ENCODE results near the gene CTDSPL2.
A peak's percentile ranks its signal among the peaks of the same experiment; 100 is the strongest.
"Not testable (repeated sequence)": the region's sequence is repeated elsewhere in the genome, so short reads cannot be mapped to it uniquely, and the experiment has no call there.

Gene CTDSPL2

GRCh38 chr15:44485880-44486279, 58.5 kb downstream of the CTDSPL2 start:
- DNase-seq: no peak

- DNase-seq: no peak
Observed at GRCh38 chr15:44489464-44489863, 62.0 kb downstream of the CTDSPL2 start.

GRCh38 chr15:44490622-44491021, 63.2 kb downstream of the CTDSPL2 start:
- no peak for DNase-seq

- no peak for DNase-seq
Observed at GRCh38 chr15:44492040-44492439, 64.6 kb downstream of the CTDSPL2 start.

- DNase-seq: no peak
Observed at GRCh38 chr15:44492672-44493071, 65.2 kb downstream of the CTDSPL2 start.

- DNase-seq: no peak
Observed at GRCh38 chr15:44495562-44495961, 68.1 kb downstream of the CTDSPL2 start.

GRCh38 chr15:44500555-44500954, 73.1 kb downstream of the CTDSPL2 start:
- DNase-seq: no peak

- DNase-seq: no peak
Observed at GRCh38 chr15:44501768-44502366, 74.4 kb downstream of the CTDSPL2 start.

GRCh38 chr15:44516436-44516835, 89.0 kb downstream of the CTDSPL2 start:
- no peak for DNase-seq

GRCh38 chr15:44519537-44519936, 92.1 kb downstream of the CTDSPL2 start:
- DNase-seq: no peak

- no peak for DNase-seq
Observed at GRCh38 chr15:44525018-44525417, 97.6 kb downstream of the CTDSPL2 start.

GRCh38 chr15:44527241-44527640, 99.8 kb downstream of the CTDSPL2 start:
- no peak for DNase-seq

GRCh38 chr15:44529864-44530604, 102.6 kb downstream of the CTDSPL2 start:
- no peak for DNase-seq

GRCh38 chr15:44530653-44531052, 103.2 kb downstream of the CTDSPL2 start:
- no peak for DNase-seq

GRCh38 chr15:44532275-44532674, 104.8 kb downstream of the CTDSPL2 start:
- not testable (repeated sequence) for DNase-seq

- no peak for DNase-seq
Observed at GRCh38 chr15:44532689-44533088, 105.3 kb downstream of the CTDSPL2 start.

- no peak for DNase-seq
Observed at GRCh38 chr15:44535092-44535491, 107.7 kb downstream of the CTDSPL2 start.

GRCh38 chr15:44535523-44536301, 108.3 kb downstream of the CTDSPL2 start:
- DNase-seq: peak; percentile 37 to 41

GRCh38 chr15:44536302-44536961, 109.0 kb downstream of the CTDSPL2 start:
- DNase-seq: no peak

- DNase-seq: peak; percentile 93 to 94
Observed at GRCh38 chr15:44536962-44537734, 109.7 kb downstream of the CTDSPL2 start, which contains the start of gene EIF3J. Gene EIF3J, plus strand, starts transcription at chr15:44537147. Its CDS starts 48 bp downstream, at chr15:44537195.

- no peak for DNase-seq
Observed at GRCh38 chr15:44537735-44538240, 110.4 kb downstream of the CTDSPL2 start.

All from stimulated activated CD4-positive, alpha-beta T cell treated with anti-CD3 and anti-CD28 coated beads, Interleukin-2, amount 100 ng/mL, for 24 hours (primary cell).